ENCODE data around the gene NLGN1. TPM values are rescaled to one million over a fixed set of nuclear protein-coding genes. Genes with fewer than 3 reads are reported as not detected.

The NLGN1 gene
- total and polyA plus RNA-seq, 2 of the 13 experiments (the other 11 are each of a cell fraction or from before 2014, with no cell fraction given): not detected

DNA sequence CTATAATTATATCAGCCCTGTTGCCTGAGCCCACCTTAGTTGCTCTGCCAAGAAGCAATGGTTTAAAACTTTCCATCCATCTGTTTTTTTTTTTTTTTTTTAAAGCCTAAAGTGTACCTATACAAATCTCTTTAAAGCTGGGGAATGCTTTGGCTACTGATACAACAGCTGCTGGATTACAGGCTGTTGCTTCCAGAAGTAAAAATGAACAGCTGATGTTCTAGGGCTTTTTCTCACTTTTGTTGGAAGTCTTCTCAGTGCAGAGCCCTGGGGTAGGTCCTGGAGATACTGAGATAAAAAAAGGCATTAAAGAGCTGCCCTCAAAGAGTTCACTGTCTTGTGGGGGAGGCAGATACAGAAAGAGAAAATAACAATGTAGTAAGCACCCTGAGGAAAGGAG lies 218.1 kb downstream of the NLGN1 start (continued):
- TF ChIP-seq, protein P1, sequence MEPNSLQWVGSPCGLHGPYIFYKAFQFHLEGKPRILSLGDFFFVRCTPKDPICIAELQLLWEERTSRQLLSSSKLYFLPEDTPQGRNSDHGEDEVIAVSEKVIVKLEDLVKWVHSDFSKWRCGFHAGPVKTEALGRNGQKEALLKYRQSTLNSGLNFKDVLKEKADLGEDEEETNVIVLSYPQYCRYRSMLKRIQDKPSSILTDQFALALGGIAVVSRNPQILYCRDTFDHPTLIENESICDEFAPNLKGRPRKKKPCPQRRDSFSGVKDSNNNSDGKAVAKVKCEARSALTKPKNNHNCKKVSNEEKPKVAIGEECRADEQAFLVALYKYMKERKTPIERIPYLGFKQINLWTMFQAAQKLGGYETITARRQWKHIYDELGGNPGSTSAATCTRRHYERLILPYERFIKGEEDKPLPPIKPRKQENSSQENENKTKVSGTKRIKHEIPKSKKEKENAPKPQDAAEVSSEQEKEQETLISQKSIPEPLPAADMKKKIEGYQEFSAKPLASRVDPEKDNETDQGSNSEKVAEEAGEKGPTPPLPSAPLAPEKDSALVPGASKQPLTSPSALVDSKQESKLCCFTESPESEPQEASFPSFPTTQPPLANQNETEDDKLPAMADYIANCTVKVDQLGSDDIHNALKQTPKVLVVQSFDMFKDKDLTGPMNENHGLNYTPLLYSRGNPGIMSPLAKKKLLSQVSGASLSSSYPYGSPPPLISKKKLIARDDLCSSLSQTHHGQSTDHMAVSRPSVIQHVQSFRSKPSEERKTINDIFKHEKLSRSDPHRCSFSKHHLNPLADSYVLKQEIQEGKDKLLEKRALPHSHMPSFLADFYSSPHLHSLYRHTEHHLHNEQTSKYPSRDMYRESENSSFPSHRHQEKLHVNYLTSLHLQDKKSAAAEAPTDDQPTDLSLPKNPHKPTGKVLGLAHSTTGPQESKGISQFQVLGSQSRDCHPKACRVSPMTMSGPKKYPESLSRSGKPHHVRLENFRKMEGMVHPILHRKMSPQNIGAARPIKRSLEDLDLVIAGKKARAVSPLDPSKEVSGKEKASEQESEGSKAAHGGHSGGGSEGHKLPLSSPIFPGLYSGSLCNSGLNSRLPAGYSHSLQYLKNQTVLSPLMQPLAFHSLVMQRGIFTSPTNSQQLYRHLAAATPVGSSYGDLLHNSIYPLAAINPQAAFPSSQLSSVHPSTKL (CRISPR knock-in tag; IDR thresholded peaks at IDR 0.05): no peak
- TF ChIP-seq BCL6 (CRISPR knock-in tag; IDR thresholded peaks at IDR 0.05): no peak
- no peak for TF ChIP-seq MLXIP (CRISPR knock-in tag; IDR thresholded peaks at IDR 0.05; ENCODE audit: borderline replicate concordance)
- TF ChIP-seq ZMYM2 (CRISPR knock-in tag; IDR thresholded peaks at IDR 0.05): no peak
- no peak for TF ChIP-seq KIAA2018 (CRISPR knock-in tag; IDR thresholded peaks at IDR 0.05; ENCODE audit: borderline replicate concordance)
